ENCODE data around the gene XAGE2.

XAGE2 gene

DNA sequence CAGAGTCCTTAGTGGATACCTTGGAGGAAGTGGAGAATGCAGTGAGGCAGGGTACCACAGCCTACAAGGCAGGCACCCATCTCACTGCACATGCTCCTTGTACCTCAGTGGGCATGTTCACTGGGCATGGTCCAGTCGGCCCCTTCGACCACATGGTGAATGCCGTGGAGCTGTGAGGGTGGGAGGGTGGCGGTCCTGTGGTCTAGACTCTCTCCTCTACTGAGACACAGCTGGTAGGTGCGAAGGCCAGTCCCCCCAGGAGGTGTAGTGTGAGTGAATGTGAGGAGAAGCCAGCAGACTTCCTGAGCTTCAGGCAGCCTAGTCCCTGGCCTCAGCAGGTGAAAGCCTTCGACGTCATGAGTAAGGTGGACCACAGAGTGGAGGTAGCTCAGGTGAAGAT lies 12.2 kb downstream of the XAGE2 start:
- no peak overlapping the region for H3K27ac Mint-ChIP-seq
- no peak overlapping the region for H3K4me3 Mint-ChIP-seq
- no peaks in the 10 kb centered on the region for H3K4me1 Mint-ChIP-seq

DNA sequence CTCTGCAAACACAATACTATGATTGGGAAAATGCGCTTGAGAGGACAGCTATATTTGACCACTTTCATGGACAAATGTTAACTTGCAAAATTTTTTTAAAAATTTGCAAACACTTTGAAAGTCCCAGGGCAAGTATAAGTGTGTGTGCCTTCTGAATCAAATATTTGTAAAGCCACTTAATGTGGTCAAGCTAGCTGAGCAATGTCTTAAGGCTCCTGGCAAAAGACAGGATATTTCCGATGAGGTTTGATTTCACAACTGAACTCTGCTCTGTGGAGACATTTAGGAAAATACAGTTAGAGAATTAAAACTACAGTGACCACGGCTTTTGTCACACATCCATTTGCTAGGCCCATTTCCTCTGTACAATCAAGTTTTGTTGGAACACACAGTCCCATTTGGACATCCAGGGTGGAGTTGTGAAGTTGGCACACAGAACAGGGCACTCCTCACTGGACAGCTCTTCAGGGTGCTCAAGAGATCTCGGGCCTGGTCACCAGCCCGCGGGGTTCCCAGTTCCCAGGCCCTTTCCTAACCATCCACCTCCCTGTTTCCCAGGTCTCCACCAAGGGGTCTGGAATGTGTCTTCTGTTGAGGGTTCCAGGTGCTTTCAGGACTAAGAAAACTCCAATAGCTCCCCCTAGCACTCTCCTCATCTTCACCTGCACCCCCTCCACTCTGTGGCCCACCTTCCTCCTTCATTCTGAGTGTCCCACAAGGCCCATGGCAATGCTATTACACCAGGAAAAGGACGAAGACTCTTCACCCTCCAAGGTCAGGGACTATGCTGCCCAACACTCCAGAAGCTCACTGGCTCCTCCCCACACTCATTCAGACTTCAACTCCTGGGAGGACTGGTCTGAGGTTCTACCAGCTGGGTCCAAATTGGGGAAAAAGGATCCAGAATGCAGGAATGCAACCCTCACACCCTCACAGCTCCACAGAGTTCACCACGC lies 41.9 kb downstream of the XAGE2 start:
- Mint-ChIP-seq H3K27me3 (peaks cover 0 to 13% of the 10 kb centered on the region in 2 donors), H3K36me3 (no peaks in the 10 kb centered on the region), H3K4me1 (no peaks in the 10 kb centered on the region), H3K27ac (no peak overlapping the region), H3K9me3 (no peaks in the 10 kb centered on the region), H3K4me3 (no peak overlapping the region)
- ATAC-seq (replicated peaks) (no peak), DNase-seq (no peak)

More for the DNA sequence above, 12.2 kb downstream of the XAGE2 start:
- DNase-seq = no peak
- Mint-ChIP-seq H3K9me3 (no peaks in the 10 kb centered on the region), H3K36me3 (no peaks in the 10 kb centered on the region), H3K27me3 (peaks cover 0 to 25% of the 10 kb centered on the region in 2 donors)
- ATAC-seq (replicated peaks) = no peak

DNA sequence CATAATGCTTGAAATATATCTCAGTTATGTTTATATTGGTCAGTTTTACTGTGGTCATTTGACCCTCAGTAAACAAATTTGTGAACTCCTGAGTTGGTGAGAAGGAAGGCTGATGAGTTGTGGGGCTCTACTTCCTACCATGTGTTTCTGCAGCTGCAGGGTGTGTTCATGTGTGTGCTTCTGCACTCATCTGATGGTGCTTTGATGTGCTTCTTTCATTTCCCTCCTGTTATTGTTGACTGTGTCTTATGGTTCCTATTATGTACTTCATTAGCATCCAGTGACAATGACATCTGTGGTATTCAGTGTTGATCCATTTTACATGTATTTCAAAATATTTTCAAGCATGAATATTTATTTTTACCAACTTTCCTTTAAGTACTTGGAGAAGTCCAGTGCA lies 46.5 kb downstream of the XAGE2 start:
- ATAC-seq (replicated peaks) = no peak
- H3K4me3 Mint-ChIP-seq = no peak overlapping the region
- H3K27me3 Mint-ChIP-seq = peaks cover 0 to 17% of the 10 kb centered on the region in 2 donors
- no peaks in the 10 kb centered on the region for H3K36me3 Mint-ChIP-seq
- DNase-seq = no peak
- no peak overlapping the region for H3K27ac Mint-ChIP-seq
- H3K9me3 Mint-ChIP-seq = no peaks in the 10 kb centered on the region
- no peaks in the 10 kb centered on the region for H3K4me1 Mint-ChIP-seq

DNA sequence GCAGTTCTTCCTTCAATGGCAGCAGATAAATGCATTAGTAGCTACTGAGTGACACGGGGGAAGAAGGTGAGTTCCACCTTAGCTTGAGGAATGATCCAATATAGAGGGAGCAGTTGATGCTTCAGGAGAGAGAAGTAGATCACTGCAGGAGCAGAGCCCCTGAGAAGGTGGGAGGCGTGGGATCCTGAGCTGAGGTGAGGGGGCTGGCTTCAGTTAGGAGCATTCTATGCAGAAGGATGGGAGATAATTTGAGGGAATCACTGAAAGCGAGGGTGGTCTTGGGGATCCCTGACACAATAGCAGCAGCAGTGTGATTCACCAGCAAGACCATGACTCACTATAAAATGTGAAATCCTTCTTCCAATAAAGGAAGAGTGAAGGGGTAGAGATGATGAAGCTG lies 48.0 kb downstream of the XAGE2 start:
- no peak overlapping the region for H3K4me3 Mint-ChIP-seq
- H3K27me3 Mint-ChIP-seq = peaks cover 0 to 22% of the 10 kb centered on the region in 2 donors
- no peak for DNase-seq
- H3K36me3 Mint-ChIP-seq = no peaks in the 10 kb centered on the region
- H3K27ac Mint-ChIP-seq = no peak overlapping the region
- no peak for ATAC-seq (replicated peaks)
- H3K9me3 Mint-ChIP-seq = no peaks in the 10 kb centered on the region
- no peaks in the 10 kb centered on the region for H3K4me1 Mint-ChIP-seq

DNA sequence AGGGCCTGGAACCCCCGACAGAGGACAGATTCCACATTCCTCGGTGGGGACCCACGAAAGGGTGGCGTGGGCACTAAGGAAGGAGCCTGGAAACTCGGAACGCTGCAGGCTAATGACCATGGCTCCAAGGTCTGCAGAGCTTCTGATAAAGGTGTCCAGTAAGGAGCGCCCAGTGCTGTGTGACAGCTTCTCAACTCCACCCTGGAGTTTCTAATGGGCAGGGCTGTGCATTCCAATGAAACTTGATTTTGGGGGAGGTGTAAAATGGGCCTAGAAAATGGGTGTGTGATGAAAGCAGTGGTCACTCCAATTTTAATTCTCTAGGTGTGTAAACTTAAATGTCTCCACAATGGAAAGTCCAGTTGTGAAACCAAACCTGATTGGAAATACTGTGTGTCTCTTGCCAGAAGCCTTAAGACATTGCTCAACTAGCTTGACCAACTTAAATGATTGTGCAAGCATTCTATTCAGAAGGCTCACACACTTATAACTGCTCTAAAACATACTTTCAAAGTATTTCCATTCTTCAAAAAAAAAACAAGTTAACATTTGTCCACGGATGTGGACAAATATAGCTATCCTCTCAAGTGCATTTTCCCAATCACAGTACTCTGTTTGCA lies 52.1 kb downstream of the XAGE2 start:
- peaks cover 0 to 19% of the 10 kb centered on the region in 2 donors for H3K27me3 Mint-ChIP-seq
- DNase-seq = no peak
- no peak for ATAC-seq (replicated peaks)

DNA sequence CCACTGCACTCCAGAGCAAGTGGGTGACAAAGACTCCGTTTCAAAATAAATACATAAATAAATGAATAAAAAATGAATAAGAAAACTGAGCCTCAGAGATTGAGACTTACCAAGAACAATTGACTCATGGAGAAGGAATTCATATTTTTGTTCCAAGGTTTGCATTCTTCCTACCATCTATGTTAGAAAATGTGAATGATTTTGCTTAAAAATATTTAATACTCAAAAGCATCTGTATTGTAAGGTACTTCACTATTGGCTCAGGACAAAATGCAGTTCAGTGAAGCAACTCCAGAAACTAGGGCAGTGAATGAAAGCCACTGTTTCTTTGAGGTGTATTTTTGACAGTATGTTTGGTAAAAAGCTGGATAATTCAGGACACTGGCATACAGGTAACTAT lies 54.1 kb downstream of the XAGE2 start:
- Mint-ChIP-seq H3K27ac (no peak overlapping the region), H3K4me3 (no peak overlapping the region)

More for the DNA sequence above, 52.1 kb downstream of the XAGE2 start:
- H3K36me3 Mint-ChIP-seq = no peaks in the 10 kb centered on the region
- H3K27ac Mint-ChIP-seq = no peak overlapping the region
- H3K4me3 Mint-ChIP-seq = no peak overlapping the region
- no peaks in the 10 kb centered on the region for H3K9me3 Mint-ChIP-seq
- H3K4me1 Mint-ChIP-seq = no peaks in the 10 kb centered on the region

DNA sequence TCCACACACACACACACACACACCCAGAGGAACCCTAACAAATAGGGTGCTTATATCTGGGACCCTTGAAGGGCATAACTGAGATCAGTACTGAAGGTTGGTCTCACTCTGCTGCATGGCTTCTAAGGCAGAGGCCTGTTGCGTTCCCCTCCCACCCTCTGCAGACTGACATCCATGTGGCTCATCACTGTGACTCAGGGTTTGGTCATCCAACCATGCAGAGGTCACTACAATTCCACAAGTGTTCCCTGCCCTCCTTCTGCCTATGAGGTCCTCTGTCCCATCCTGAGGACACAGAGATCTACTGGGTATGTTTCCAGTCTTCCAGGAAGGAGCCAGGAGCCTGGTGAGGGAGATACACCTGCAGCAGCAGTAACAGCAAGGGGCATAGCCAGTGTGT lies 55.8 kb downstream of the XAGE2 start:
- no peak overlapping the region for H3K27ac Mint-ChIP-seq
- no peaks in the 10 kb centered on the region for H3K9me3 Mint-ChIP-seq
- no peaks in the 10 kb centered on the region for H3K36me3 Mint-ChIP-seq
- H3K4me1 Mint-ChIP-seq = no peaks in the 10 kb centered on the region
- DNase-seq = no peak
- no peak for ATAC-seq (replicated peaks)
- no peak overlapping the region for H3K4me3 Mint-ChIP-seq
- H3K27me3 Mint-ChIP-seq = peaks cover 0 to 9% of the 10 kb centered on the region in 2 donors

More for the DNA sequence above, 54.1 kb downstream of the XAGE2 start:
- Mint-ChIP-seq H3K4me1 (no peaks in the 10 kb centered on the region), H3K27me3 (peaks cover 0 to 15% of the 10 kb centered on the region in 2 donors), H3K9me3 (no peaks in the 10 kb centered on the region), H3K36me3 (no peaks in the 10 kb centered on the region)
- DNase-seq (no peak), ATAC-seq (replicated peaks) (no peak)
